SK-N-SH treated with all-trans-retinoic acid at 6 μM for 48 hours (cell line): Measurements from ENCODE around the gene NRBF2.
"Not testable (repeated sequence)": the region's sequence is repeated elsewhere in the genome, so short reads cannot be mapped to it uniquely, and the experiment has no call there.

Experiments
- ATAC-seq: fragments of 200-7000 bp; cut with Tn5 transposase; 3 replicates; pipeline ENCODE4 v1.9.1; 2020; ENCODE audit warnings: mild to moderate bottlenecking, moderate library complexity
- ARNTL ChIP-seq: fragments of 450-650 bp; formaldehyde crosslinking; IDR thresholded peaks from 2 replicates; pipeline ENCODE4 v1.5.0; 2020; ENCODE audit warnings: low read depth, mild to moderate bottlenecking, moderate library complexity, borderline replicate concordance
- BACH2 ChIP-seq: fragments of 250-450 bp; sonication (Bioruptor Pico); IDR thresholded peaks from 2 replicates; pipeline ENCODE4 v1.9.0; 2021; ENCODE audit warnings: mild to moderate bottlenecking, borderline replicate concordance
- CSDC2 ChIP-seq: fragments of 250-450 bp; sonication (Bioruptor Pico); IDR thresholded peaks from 2 replicates; pipeline ENCODE4 v1.5.0; 2020; ENCODE audit warnings: mild to moderate bottlenecking, moderate library complexity
- GLIS3 ChIP-seq: fragments of 250-450 bp; sonication (Bioruptor Pico); IDR thresholded peaks from 2 replicates; pipeline ENCODE4 v1.5.0; 2020; ENCODE audit warnings: mild to moderate bottlenecking, moderate library complexity
- ISL1 ChIP-seq: fragments of 250-450 bp; sonication (Bioruptor Pico); IDR thresholded peaks from 2 replicates; pipeline ENCODE4 v2.1.2; 2022; ENCODE audit warnings: mild to moderate bottlenecking, moderate library complexity
- OSR1 ChIP-seq: fragments of 250-450 bp; sonication (Bioruptor Pico); IDR thresholded peaks from 2 replicates; pipeline ENCODE4 v1.8.0; 2022; ENCODE audit warnings: moderate library complexity, mild to moderate bottlenecking, inconsistent platforms
- RARB ChIP-seq: fragments of 250-450 bp; sonication (Bioruptor Pico); IDR thresholded peaks from 2 replicates; pipeline ENCODE4 v1.8.0; 2021; ENCODE audit warnings: mild to moderate bottlenecking, moderate library complexity
- SNAI2 ChIP-seq: fragments of 250-450 bp; sonication (Bioruptor Pico); IDR thresholded peaks from 2 replicates; pipeline ENCODE4 v1.5.0; 2020; ENCODE audit warnings: mild to moderate bottlenecking, moderate library complexity
- TCF4 ChIP-seq: fragments of 250-450 bp; sonication (Bioruptor Pico); IDR thresholded peaks from 2 replicates; pipeline ENCODE4 v1.8.0; 2021; ENCODE audit warnings: mild to moderate bottlenecking, moderate library complexity, borderline replicate concordance
- TOX ChIP-seq: fragments of 250-450 bp; sonication (Bioruptor Pico); IDR thresholded peaks from 2 replicates; pipeline ENCODE4 v1.8.0; 2021; ENCODE audit warnings: mild to moderate bottlenecking, moderate library complexity, borderline replicate concordance
- ZC3H10 ChIP-seq: fragments of 250-450 bp; sonication (Bioruptor Pico); IDR thresholded peaks from 2 replicates; pipeline ENCODE4 v1.5.1; 2021; ENCODE audit warnings: mild to moderate bottlenecking, moderate library complexity
- ZFP3 ChIP-seq: fragments of 250-450 bp; sonication (Bioruptor Pico); IDR thresholded peaks from 2 replicates; pipeline ENCODE4 v1.5.0; 2020; ENCODE audit warnings: mild to moderate bottlenecking, moderate library complexity
- ZFP30 ChIP-seq: fragments of 450-650 bp; formaldehyde crosslinking; IDR thresholded peaks from 2 replicates; pipeline ENCODE4 v1.5.0; 2022; ENCODE audit warnings: mild to moderate bottlenecking, moderate library complexity
- ZNF565 ChIP-seq: fragments of 450-650 bp; formaldehyde crosslinking; conservative IDR thresholded peaks from 2 replicates; pipeline ENCODE4 v1.5.0; 2020; ENCODE audit warnings: low read depth, mild to moderate bottlenecking, moderate library complexity
- ZNF8 ChIP-seq: fragments of 450-650 bp; formaldehyde crosslinking; IDR thresholded peaks from 2 replicates; pipeline ENCODE4 v1.5.0; 2020; ENCODE audit warnings: mild to moderate bottlenecking, moderate library complexity
- TF ChIP-seq, protein P1 (sequence below): fragments of 250-450 bp; sonication (Bioruptor Pico); IDR thresholded peaks from 2 replicates; pipeline ENCODE4 v1.5.0; 2020; ENCODE audit warnings: mild to moderate bottlenecking, moderate library complexity
- TF ChIP-seq, protein P2 (sequence below): fragments of 250-450 bp; sonication (Bioruptor Pico); IDR thresholded peaks from 2 replicates; pipeline ENCODE4 v1.8.0; 2021; ENCODE audit warnings: low read depth, mild to moderate bottlenecking, moderate library complexity, borderline replicate concordance
- TF ChIP-seq, protein P3 (sequence below): fragments of 250-450 bp; sonication (Bioruptor Pico); IDR thresholded peaks from 2 replicates; pipeline ENCODE4 v1.5.1; 2021; ENCODE audit warnings: mild to moderate bottlenecking, moderate library complexity
- TF ChIP-seq, protein P4 (sequence below): fragments of 250-450 bp; sonication (Bioruptor Pico); IDR thresholded peaks from 2 replicates; pipeline ENCODE4 v1.5.1; 2020; ENCODE audit warnings: low read depth, mild to moderate bottlenecking, moderate library complexity
- TF ChIP-seq, protein P5 (sequence below): fragments of 250-450 bp; sonication (Bioruptor Pico); IDR thresholded peaks from 2 replicates; pipeline ENCODE4 v1.8.0; 2020; ENCODE audit warnings: mild to moderate bottlenecking, moderate library complexity, borderline replicate concordance

NRBF2 gene

DNA sequence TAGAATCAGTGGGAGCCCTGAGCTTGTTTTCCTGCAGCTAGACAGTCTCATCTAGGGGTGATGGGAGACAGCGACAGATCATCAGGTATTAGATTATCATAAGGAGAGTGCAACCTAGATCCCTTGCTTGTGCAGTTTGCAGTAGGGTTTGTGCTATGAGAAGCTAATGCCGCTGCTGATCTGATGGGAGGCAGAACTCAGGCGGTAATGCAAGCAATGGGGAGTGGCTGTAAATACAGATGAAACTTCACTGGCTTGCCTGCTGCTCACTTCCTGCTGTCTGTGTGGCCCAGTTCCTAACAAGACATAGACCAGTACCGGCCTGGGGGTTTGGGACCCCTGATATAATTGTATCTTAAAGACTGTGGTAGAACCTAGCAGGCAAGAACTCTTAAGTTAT, 17.6 kb downstream of the NRBF2 start (continued):
- TF ChIP-seq, protein P1, sequence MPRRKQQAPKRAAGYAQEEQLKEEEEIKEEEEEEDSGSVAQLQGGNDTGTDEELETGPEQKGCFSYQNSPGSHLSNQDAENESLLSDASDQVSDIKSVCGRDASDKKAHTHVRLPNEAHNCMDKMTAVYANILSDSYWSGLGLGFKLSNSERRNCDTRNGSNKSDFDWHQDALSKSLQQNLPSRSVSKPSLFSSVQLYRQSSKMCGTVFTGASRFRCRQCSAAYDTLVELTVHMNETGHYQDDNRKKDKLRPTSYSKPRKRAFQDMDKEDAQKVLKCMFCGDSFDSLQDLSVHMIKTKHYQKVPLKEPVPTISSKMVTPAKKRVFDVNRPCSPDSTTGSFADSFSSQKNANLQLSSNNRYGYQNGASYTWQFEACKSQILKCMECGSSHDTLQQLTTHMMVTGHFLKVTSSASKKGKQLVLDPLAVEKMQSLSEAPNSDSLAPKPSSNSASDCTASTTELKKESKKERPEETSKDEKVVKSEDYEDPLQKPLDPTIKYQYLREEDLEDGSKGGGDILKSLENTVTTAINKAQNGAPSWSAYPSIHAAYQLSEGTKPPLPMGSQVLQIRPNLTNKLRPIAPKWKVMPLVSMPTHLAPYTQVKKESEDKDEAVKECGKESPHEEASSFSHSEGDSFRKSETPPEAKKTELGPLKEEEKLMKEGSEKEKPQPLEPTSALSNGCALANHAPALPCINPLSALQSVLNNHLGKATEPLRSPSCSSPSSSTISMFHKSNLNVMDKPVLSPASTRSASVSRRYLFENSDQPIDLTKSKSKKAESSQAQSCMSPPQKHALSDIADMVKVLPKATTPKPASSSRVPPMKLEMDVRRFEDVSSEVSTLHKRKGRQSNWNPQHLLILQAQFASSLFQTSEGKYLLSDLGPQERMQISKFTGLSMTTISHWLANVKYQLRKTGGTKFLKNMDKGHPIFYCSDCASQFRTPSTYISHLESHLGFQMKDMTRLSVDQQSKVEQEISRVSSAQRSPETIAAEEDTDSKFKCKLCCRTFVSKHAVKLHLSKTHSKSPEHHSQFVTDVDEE (CRISPR knock-in tag): no peak

DNA sequence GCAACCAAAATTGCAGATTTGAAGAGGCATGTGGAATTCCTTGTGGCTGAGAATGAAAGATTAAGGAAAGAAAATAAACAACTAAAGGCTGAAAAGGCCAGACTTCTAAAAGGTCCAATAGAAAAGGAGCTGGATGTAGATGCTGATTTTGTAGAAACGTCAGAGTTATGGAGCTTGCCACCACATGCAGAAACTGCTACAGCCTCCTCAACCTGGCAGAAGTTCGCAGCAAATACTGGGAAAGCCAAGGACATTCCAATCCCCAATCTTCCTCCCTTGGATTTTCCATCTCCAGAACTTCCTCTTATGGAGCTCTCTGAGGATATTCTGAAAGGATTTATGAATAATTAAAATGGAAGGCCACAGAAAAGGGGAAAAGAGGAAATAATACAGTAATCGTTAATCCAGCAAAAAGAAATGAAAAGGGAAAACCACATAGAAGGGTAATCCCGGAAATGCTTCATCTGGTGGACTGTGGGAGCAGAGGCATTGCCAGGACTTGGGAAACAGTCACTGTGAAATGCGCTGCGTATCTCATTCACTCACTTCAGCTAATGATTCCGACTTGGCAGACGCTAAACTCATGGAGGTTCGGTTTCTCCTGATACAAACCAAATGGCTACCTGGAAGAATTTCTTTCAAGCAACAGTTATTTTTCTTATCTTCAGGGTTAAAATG, 20.9 kb downstream of the NRBF2 start:
- not testable (repeated sequence) for ATAC-seq

DNA sequence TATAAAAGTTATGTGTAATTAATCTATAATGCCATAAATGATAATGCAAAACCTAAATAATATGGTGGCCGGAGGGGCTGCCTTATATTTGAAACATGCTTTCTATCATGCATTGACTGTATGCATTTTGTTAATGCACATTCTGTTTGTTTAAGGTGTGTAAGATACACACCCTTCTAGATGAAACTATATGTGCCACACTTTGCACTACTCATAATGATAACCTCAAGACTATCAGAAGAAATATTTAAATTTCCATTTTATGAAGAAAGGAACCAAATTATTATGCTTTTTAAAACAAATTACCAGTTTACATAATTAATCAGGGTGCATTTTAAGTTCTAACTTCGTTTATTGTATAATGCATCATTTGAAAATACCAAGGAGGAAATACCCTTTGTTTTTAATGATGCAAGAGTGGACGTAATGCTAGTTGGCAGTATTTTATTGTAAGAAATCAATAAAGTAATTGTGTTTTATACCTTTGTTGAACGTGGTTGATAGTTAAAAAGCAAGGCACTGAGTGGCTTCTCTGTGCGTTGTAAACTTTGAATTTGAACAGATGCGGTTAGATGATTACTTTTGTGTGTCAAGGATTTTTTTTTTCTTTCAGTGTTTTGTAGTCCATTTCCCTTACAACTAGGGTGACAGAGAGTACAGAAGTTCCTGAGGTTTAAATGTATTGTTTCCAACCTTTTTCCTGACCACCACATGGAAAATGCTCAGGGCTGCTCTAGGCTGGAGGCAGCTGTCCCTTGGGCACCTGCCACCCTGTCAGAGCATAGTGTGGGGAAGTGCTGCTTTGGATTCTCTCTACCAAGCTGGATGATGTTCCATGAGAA, 21.6 kb downstream of the NRBF2 start:
- no peak for ATAC-seq
- TF ChIP-seq ARNTL (CRISPR knock-in tag) (no peak), ZNF8 (CRISPR knock-in tag) (no peak), ZNF565 (CRISPR knock-in tag) (no peak), ZC3H10 (CRISPR knock-in tag) (no peak), CSDC2 (CRISPR knock-in tag) (no peak), TCF4 (CRISPR knock-in tag) (no peak), TOX (CRISPR knock-in tag) (no peak)
- TF ChIP-seq, protein P2, sequence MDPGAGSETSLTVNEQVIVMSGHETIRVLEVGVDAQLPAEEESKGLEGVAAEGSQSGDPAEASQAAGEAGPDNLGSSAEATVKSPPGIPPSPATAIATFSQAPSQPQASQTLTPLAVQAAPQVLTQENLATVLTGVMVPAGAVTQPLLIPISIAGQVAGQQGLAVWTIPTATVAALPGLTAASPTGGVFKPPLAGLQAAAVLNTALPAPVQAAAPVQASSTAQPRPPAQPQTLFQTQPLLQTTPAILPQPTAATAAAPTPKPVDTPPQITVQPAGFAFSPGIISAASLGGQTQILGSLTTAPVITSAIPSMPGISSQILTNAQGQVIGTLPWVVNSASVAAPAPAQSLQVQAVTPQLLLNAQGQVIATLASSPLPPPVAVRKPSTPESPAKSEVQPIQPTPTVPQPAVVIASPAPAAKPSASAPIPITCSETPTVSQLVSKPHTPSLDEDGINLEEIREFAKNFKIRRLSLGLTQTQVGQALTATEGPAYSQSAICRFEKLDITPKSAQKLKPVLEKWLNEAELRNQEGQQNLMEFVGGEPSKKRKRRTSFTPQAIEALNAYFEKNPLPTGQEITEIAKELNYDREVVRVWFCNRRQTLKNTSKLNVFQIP (CRISPR knock-in tag): no peak
- TF ChIP-seq, protein P3, sequence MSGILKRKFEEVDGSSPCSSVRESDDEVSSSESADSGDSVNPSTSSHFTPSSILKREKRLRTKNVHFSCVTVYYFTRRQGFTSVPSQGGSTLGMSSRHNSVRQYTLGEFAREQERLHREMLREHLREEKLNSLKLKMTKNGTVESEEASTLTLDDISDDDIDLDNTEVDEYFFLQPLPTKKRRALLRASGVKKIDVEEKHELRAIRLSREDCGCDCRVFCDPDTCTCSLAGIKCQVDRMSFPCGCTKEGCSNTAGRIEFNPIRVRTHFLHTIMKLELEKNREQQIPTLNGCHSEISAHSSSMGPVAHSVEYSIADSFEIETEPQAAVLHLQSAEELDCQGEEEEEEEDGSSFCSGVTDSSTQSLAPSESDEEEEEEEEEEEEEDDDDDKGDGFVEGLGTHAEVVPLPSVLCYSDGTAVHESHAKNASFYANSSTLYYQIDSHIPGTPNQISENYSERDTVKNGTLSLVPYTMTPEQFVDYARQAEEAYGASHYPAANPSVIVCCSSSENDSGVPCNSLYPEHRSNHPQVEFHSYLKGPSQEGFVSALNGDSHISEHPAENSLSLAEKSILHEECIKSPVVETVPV (CRISPR knock-in tag): no peak

DNA sequence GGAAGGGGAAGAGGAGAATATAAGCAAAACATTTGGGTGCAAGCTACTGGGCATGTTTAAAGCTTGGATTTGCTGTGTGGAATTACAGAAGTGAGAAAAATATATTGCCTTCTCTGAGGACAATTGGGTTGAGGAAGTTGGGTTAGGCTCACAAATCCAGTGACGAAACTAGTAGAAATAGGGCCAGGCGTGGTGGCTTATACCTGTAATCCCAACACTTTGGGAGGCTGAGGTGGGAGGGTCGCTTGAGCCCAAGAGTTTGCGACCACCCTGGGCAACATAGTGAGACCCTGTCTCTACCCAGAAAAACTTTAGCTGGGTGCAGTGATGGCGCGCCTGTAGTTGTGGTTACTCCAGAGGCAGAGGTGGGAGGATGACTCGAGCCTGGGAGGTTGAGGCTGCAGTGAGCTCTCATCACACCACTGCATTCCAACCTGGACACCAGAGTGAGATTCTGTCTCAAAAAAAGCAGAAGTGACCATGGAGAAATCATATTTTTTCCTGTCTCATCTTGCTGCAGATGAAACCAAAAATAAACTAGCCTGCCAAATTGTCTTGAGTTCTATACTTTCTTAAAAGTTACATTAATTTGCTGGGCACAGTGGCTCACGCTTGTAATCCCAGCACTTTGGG, 22.4 kb downstream of the NRBF2 start:
- TF ChIP-seq TOX (CRISPR knock-in tag) (no peak), CSDC2 (CRISPR knock-in tag) (no peak), ISL1 (CRISPR knock-in tag) (no peak), ZC3H10 (CRISPR knock-in tag) (no peak), BACH2 (CRISPR knock-in tag) (no peak), RARB (CRISPR knock-in tag) (no peak), SNAI2 (CRISPR knock-in tag) (no peak), ZFP30 (CRISPR knock-in tag) (no peak), ZFP3 (CRISPR knock-in tag) (no peak), ZNF565 (CRISPR knock-in tag) (no peak), GLIS3 (CRISPR knock-in tag) (no peak), OSR1 (CRISPR knock-in tag) (no peak), TCF4 (CRISPR knock-in tag) (no peak)
- TF ChIP-seq, protein P4, sequence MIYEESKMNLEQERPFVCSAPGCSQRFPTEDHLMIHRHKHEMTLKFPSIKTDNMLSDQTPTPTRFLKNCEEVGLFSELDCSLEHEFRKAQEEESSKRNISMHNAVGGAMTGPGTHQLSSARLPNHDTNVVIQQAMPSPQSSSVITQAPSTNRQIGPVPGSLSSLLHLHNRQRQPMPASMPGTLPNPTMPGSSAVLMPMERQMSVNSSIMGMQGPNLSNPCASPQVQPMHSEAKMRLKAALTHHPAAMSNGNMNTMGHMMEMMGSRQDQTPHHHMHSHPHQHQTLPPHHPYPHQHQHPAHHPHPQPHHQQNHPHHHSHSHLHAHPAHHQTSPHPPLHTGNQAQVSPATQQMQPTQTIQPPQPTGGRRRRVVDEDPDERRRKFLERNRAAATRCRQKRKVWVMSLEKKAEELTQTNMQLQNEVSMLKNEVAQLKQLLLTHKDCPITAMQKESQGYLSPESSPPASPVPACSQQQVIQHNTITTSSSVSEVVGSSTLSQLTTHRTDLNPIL: no peak
- TF ChIP-seq, protein P5, sequence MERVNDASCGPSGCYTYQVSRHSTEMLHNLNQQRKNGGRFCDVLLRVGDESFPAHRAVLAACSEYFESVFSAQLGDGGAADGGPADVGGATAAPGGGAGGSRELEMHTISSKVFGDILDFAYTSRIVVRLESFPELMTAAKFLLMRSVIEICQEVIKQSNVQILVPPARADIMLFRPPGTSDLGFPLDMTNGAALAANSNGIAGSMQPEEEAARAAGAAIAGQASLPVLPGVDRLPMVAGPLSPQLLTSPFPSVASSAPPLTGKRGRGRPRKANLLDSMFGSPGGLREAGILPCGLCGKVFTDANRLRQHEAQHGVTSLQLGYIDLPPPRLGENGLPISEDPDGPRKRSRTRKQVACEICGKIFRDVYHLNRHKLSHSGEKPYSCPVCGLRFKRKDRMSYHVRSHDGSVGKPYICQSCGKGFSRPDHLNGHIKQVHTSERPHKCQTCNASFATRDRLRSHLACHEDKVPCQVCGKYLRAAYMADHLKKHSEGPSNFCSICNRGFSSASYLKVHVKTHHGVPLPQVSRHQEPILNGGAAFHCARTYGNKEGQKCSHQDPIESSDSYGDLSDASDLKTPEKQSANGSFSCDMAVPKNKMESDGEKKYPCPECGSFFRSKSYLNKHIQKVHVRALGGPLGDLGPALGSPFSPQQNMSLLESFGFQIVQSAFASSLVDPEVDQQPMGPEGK (CRISPR knock-in tag): no peak
- TF ChIP-seq, protein P3 (CRISPR knock-in tag): no peak
- TF ChIP-seq, all 23 proteins: peak for 0
- ATAC-seq: no peak
